Measurements from ENCODE around the gene OR1A2. TPM values are rescaled to one million over a fixed set of nuclear protein-coding genes. Genes with fewer than 3 reads are reported as not detected.

The OR1A2 gene
- total RNA-seq (2014; rRNA removed; shearing (Covaris generic)) (not detected in 2 replicates), polyA plus RNA-seq (2016; fragmentation: Nextera tagmentation; extraction: Ambion mirVana) (not detected in 2 replicates)
- long read RNA-seq = 0 reads

- ATAC-seq = no peak
These were observed at the start of gene OR1A2 for GRCh38 chr17:3197219-3197618. TSS of gene OR1A2 (plus strand) at chr17:3197519. CDS start at chr17:3197519, 0 bp downstream.

GRCh38 chr17:3157218-3157617 is 40.1 kb upstream of the OR1A2 start:
- DNase-seq (ENCODE audit: low spot score) = no peak
- Histone ChIP-seq H3K27ac (ENCODE audit: low read depth) (no peak overlapping the region), H3K9me2 (ENCODE audit: insufficient read depth) (peaks cover 7% of the 10 kb centered on the region; the same call in 1 of the 2 replicates), H2AFZ (no peak overlapping the region), H4K20me1 (replicated peaks; ENCODE audit: insufficient read depth) (no peaks in the 10 kb centered on the region), H3K4me1 (ENCODE audit: insufficient read depth) (peaks cover 11% of the 10 kb centered on the region), H3K79me2 (replicated peaks; ENCODE audit: insufficient read depth) (no peaks in the 10 kb centered on the region), H3K36me3 (ENCODE audit: insufficient read depth) (no peaks in the 10 kb centered on the region), H3K4me2 (no peak overlapping the region), H3K27me3 (ENCODE audit: insufficient read depth) (no peaks in the 10 kb centered on the region), H3F3A (replicated peaks; ENCODE audit: low read depth) (no peaks in the 10 kb centered on the region), H3K4me3 (no peak overlapping the region)
- H3K27me3 Mint-ChIP-seq (ENCODE audit: insufficient read depth, low read depth, poor library complexity) = peaks cover 3% of the 10 kb centered on the region
- no peak for TF ChIP-seq ZNF114 (CRISPR knock-in tag; IDR thresholded peaks at IDR 0.05)
- TF ChIP-seq STAT1 (IDR thresholded peaks at IDR 0.05; ENCODE audit: unreplicated experiment) = no peak
- TF ChIP-seq, protein P1, sequence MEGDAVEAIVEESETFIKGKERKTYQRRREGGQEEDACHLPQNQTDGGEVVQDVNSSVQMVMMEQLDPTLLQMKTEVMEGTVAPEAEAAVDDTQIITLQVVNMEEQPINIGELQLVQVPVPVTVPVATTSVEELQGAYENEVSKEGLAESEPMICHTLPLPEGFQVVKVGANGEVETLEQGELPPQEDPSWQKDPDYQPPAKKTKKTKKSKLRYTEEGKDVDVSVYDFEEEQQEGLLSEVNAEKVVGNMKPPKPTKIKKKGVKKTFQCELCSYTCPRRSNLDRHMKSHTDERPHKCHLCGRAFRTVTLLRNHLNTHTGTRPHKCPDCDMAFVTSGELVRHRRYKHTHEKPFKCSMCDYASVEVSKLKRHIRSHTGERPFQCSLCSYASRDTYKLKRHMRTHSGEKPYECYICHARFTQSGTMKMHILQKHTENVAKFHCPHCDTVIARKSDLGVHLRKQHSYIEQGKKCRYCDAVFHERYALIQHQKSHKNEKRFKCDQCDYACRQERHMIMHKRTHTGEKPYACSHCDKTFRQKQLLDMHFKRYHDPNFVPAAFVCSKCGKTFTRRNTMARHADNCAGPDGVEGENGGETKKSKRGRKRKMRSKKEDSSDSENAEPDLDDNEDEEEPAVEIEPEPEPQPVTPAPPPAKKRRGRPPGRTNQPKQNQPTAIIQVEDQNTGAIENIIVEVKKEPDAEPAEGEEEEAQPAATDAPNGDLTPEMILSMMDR (conservative IDR thresholded peaks at IDR 0.05; ENCODE audit: low read depth in 2 of 2) = no peak
- no peak for TF ChIP-seq NANOG (IDR thresholded peaks at IDR 0.05; ENCODE audit: borderline replicate concordance)
- no peak for TF ChIP-seq CREB1 (CRISPR knock-in tag; IDR thresholded peaks at IDR 0.05; ENCODE audit: low read depth)
- TF ChIP-seq, protein P2, sequence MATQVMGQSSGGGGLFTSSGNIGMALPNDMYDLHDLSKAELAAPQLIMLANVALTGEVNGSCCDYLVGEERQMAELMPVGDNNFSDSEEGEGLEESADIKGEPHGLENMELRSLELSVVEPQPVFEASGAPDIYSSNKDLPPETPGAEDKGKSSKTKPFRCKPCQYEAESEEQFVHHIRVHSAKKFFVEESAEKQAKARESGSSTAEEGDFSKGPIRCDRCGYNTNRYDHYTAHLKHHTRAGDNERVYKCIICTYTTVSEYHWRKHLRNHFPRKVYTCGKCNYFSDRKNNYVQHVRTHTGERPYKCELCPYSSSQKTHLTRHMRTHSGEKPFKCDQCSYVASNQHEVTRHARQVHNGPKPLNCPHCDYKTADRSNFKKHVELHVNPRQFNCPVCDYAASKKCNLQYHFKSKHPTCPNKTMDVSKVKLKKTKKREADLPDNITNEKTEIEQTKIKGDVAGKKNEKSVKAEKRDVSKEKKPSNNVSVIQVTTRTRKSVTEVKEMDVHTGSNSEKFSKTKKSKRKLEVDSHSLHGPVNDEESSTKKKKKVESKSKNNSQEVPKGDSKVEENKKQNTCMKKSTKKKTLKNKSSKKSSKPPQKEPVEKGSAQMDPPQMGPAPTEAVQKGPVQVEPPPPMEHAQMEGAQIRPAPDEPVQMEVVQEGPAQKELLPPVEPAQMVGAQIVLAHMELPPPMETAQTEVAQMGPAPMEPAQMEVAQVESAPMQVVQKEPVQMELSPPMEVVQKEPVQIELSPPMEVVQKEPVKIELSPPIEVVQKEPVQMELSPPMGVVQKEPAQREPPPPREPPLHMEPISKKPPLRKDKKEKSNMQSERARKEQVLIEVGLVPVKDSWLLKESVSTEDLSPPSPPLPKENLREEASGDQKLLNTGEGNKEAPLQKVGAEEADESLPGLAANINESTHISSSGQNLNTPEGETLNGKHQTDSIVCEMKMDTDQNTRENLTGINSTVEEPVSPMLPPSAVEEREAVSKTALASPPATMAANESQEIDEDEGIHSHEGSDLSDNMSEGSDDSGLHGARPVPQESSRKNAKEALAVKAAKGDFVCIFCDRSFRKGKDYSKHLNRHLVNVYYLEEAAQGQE (IDR thresholded peaks at IDR 0.05; ENCODE audit: unreplicated experiment) = no peak
- no peak for TF ChIP-seq ZNF462 (CRISPR knock-in tag; IDR thresholded peaks at IDR 0.05)
- TF ChIP-seq ETS1 (IDR thresholded peaks at IDR 0.05) = no peak
- no peak for TF ChIP-seq ZNF331 (CRISPR knock-in tag; IDR thresholded peaks at IDR 0.05; ENCODE audit: low read depth)
- no peak overlapping the region for H3K4me3 Mint-ChIP-seq
- no peaks in the 10 kb centered on the region; the same call in 2 of the 3 replicates for H3K36me3 Mint-ChIP-seq (ENCODE audit: low read depth)
- H3K27ac Mint-ChIP-seq = no peak overlapping the region
- H3K4me1 Mint-ChIP-seq = peaks cover 3% of the 10 kb centered on the region; the same call in 2 of the 3 replicates
- H3K9me3 Mint-ChIP-seq = peaks cover 42% of the 10 kb centered on the region
- no peak for ATAC-seq

More at GRCh38 chr17:3197219-3197618, at the start of gene OR1A2:
- H3K79me2 ChIP-seq (replicated peaks; ENCODE audit: insufficient read depth) = no peaks in the 10 kb centered on the region
- H3F3A ChIP-seq (replicated peaks; ENCODE audit: low read depth) = no peaks in the 10 kb centered on the region
- Mint-ChIP-seq H3K36me3 (ENCODE audit: low read depth) (peaks cover 8% of the 10 kb centered on the region; the same call in 1 of the 3 replicates), H3K27ac (no peak within 1 kb of the TSS), H3K4me3 (no peak within 1 kb of the TSS), H3K27me3 (ENCODE audit: insufficient read depth, low read depth, poor library complexity) (no peaks in the 10 kb centered on the region), H3K4me1 (no peaks in the 10 kb centered on the region), H3K9me3 (peaks cover 55% of the 10 kb centered on the region)
- H3K4me2 ChIP-seq = no peak within 1 kb of the TSS
- H2AFZ ChIP-seq = no peak within 1 kb of the TSS
- H3K27me3 ChIP-seq (ENCODE audit: insufficient read depth) = no peaks in the 10 kb centered on the region
- no peak within 1 kb of the TSS for H3K4me3 ChIP-seq
- no peaks in the 10 kb centered on the region for H3K4me1 ChIP-seq (ENCODE audit: insufficient read depth)
- H4K20me1 ChIP-seq (replicated peaks; ENCODE audit: insufficient read depth) = no peaks in the 10 kb centered on the region
- no peak for TF ChIP-seq ZNF114 (CRISPR knock-in tag; IDR thresholded peaks at IDR 0.05)
- H3K9me2 ChIP-seq (ENCODE audit: insufficient read depth) = 0 out of 2 replicates have a peak, but pooled peaks cover 3% of the 10 kb centered on the region
- no peak for DNase-seq (ENCODE audit: low spot score)
- no peaks in the 10 kb centered on the region for H3K36me3 ChIP-seq (ENCODE audit: insufficient read depth)
- no peak within 1 kb of the TSS for H3K27ac ChIP-seq (ENCODE audit: low read depth)
